ENCODE data around the gene INSL3. TPM values are rescaled to one million over a fixed set of nuclear protein-coding genes. Genes with fewer than 3 reads are reported as not detected.

The INSL3 gene
- polyA plus RNA-seq, 1 experiment: not detected

DNA sequence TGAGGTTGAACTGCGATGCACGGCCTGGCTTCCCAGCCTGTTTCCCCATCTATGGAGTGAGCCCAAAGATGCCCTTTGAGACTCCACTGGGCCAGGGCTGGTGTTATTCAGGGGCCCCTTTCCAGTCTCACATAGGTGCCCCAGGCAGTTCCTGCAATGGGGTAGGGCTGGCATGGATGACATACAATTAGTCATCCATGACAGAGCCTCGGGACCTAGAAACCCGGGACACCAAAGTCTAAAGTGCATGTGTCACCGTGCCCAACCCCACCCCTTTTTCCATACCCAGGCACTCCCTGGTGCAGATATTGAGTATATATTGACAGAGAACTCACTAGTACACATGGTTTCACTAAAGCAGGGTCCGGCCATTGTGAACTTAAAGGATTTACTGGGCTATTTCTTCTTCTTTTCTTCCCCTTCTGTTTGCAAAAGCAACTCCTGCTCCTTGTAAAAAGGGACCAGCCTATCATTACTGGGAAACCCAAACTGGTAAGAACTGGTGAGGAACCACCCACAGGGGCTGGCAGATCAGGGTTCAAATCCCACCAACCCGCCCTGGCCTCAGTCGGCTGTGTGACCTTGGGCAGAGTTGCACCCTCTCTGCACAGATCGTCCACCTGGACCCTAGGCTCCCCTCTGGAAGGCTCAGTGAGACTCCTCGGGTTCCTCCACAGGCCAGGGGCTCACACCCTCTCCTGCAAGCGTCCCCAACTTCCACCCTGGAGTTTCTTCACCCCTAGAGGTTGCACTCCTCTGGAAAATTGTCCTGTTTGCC lies 23.7 kb downstream of the INSL3 start:
- Histone ChIP-seq H3K9me3 (ENCODE audit: control insufficient read depth, insufficient read depth, low read length) (no peaks in the 10 kb centered on the region; the same call in 1 of the 2 replicates), H3K27ac (ENCODE audit: low read depth, low read length) (no peak overlapping the region), H3K27me3 (ENCODE audit: control insufficient read depth, insufficient read depth, low read length) (peaks cover 36% of the 10 kb centered on the region), H3K4me3 (ENCODE audit: low read depth, low read length) (no peak overlapping the region)
- DNase-seq (ENCODE audit: low read depth, low spot score): no peak
- ChIA-PET CTCF (interaction anchor here (0.6 kb wide), 1 partner anchor 20 kb away, joined by 4 read pairs; no protein-coding TSS in a partner anchor), POLR2A (no interaction called here)
- TF ChIP-seq, protein P1, sequence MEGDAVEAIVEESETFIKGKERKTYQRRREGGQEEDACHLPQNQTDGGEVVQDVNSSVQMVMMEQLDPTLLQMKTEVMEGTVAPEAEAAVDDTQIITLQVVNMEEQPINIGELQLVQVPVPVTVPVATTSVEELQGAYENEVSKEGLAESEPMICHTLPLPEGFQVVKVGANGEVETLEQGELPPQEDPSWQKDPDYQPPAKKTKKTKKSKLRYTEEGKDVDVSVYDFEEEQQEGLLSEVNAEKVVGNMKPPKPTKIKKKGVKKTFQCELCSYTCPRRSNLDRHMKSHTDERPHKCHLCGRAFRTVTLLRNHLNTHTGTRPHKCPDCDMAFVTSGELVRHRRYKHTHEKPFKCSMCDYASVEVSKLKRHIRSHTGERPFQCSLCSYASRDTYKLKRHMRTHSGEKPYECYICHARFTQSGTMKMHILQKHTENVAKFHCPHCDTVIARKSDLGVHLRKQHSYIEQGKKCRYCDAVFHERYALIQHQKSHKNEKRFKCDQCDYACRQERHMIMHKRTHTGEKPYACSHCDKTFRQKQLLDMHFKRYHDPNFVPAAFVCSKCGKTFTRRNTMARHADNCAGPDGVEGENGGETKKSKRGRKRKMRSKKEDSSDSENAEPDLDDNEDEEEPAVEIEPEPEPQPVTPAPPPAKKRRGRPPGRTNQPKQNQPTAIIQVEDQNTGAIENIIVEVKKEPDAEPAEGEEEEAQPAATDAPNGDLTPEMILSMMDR (IDR thresholded peaks at IDR 0.05; ENCODE audit: low read depth, low read length): no peak

DNA sequence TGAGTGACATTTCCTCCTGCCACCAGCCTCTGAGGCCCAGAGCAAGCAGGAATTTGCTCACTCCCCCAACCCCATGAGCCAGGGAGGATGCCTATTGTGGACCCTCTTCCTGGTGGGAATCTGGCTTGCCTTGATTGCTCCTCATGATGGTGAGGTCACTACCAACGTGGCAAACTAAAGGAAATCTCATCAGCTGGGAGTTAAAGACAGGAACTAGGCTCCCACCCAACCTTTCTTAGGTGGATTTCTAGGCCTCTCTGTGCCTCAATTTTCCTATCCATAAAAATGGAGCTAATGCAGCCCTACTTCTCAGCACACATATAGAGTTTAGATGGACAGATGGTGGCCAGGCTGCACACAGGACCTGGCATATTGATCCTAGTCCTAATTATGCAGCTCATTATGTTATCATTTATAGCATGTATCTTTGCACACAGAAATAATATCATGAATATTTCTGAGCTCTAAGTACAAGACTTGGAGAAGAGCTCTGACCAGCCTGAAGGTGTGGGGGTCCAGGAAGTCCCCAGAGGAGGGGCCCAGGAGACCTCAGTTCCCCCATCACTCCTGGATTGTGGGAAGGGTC lies 24.4 kb downstream of the INSL3 start:
- Histone ChIP-seq H3K9me3 (ENCODE audit: control insufficient read depth, insufficient read depth, low read length) (no peaks in the 10 kb centered on the region; the same call in 1 of the 2 replicates), H3K27ac (ENCODE audit: low read depth, low read length) (no peak overlapping the region), H3K4me3 (ENCODE audit: low read depth, low read length) (no peak overlapping the region), H3K27me3 (ENCODE audit: control insufficient read depth, insufficient read depth, low read length) (peaks cover 34% of the 10 kb centered on the region)
- ChIA-PET CTCF (interaction anchor here (0.6 kb wide), 1 partner anchor 20 kb away, joined by 4 read pairs; no protein-coding TSS in a partner anchor), POLR2A (no interaction called here)
- TF ChIP-seq, protein P1 (IDR thresholded peaks at IDR 0.05; ENCODE audit: low read depth, low read length): no peak
- no peak for DNase-seq (ENCODE audit: low read depth, low spot score)

DNA sequence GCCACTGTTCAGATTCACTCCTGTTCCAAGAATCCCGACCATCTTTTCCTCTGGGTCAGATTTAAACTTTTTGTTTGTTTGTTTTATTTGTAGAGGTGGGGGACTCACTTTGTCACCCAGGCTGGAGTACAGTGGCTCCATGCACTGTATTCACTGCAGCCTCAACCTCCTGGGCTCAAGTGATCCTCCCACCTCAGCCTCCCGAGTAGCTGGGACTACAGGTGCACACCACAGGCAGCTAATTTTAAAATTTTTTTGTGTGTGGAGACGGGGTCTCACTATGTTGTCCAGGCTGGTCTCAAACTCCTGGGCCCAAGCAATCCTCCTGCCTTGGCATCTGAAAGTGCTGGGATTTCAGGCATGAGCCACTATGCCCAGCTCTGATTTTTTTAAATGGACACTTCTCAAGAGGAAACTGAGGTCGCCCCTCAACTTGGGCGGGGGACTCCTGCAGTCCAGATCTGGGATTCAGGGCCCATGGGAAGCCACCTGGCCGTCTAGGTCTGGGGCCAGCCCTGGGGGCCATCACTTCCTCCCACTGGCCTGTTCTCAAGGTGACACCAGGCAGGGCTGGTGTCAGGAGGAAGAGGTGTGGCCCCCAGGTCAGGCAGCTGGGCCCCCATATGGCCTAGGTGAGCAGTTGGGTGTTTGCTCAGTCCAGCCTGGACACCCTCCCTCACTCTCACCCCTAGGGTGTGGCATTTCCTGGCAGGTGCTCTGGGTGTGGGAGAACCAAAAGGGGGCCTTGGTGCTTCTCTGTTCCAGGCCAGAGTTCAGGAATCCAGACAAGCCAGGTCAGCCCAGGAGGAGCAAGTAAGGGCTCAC lies 25.1 kb downstream of the INSL3 start:
- no peak overlapping the region for H3K4me3 ChIP-seq (ENCODE audit: low read depth, low read length)
- DNase-seq (ENCODE audit: low read depth, low spot score): no peak
- ChIA-PET CTCF (interaction anchor here (0.6 kb wide), 1 partner anchor 355 kb away, joined by 4 read pairs; no protein-coding TSS in a partner anchor), POLR2A (no interaction called here)
- TF ChIP-seq, protein P1 (IDR thresholded peaks at IDR 0.05; ENCODE audit: low read depth, low read length): no peak
- H3K9me3 ChIP-seq (ENCODE audit: control insufficient read depth, insufficient read depth, low read length): no peaks in the 10 kb centered on the region; the same call in 1 of the 2 replicates
- H3K27ac ChIP-seq (ENCODE audit: low read depth, low read length): no peak overlapping the region
- peaks cover 34% of the 10 kb centered on the region for H3K27me3 ChIP-seq (ENCODE audit: control insufficient read depth, insufficient read depth, low read length)

DNA sequence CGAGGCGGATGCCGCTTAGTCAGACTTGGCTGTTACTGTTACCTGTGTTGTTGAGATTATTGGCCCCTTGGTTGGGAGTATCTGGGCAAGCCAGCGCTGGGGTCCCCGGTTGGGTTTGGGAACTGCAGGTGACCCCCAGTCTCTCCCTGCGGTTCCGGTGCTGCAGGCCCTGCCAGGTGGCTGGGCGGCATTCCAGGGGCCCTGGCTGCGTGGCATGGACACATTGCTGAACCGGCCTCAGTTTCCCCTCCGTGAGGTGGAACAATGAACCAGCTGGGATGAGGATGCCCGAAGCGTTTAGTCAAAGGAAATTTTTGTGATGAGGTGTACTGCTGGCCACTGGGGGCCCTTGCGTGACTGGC lies 25.8 kb downstream of the INSL3 start:
- ChIA-PET POLR2A (interaction anchor here (1.2 kb wide), 1 partner anchor 29 kb away, joined by 3 read pairs; no protein-coding TSS in a partner anchor), CTCF (interaction anchor here (1.0 kb wide), 1 partner anchor 11 kb away, joined by 3 read pairs; no protein-coding TSS in a partner anchor)
- no peak overlapping the region for H3K4me3 ChIP-seq (ENCODE audit: low read depth, low read length)
- no peak overlapping the region for H3K27ac ChIP-seq (ENCODE audit: low read depth, low read length)
- no peaks in the 10 kb centered on the region; the same call in 1 of the 2 replicates for H3K9me3 ChIP-seq (ENCODE audit: control insufficient read depth, insufficient read depth, low read length)
- TF ChIP-seq, protein P1 (IDR thresholded peaks at IDR 0.05; ENCODE audit: low read depth, low read length): no peak
- H3K27me3 ChIP-seq (ENCODE audit: control insufficient read depth, insufficient read depth, low read length): peaks cover 34% of the 10 kb centered on the region
- DNase-seq (ENCODE audit: low read depth, low spot score): no peak
